HTR-8/SVneo (cell line): ENCODE data around the gene HMCES.
"Not testable (repeated sequence)": the region's sequence is repeated elsewhere in the genome, so short reads cannot be mapped to it uniquely, and the experiment has no call there.

ENCODE experiments used
- DNase-seq: peaks from one replicate; pipeline ENCODE4 v3.0.0; 2011; ENCODE audit warnings: low spot score, mixed read lengths; ENCODE audit not compliant: insufficient read length
- FAIRE-seq: peaks from 2 replicates; lab custom pipeline; 2011; peaks lifted over from hg19 to GRCh38; lab: Jason Lieb, UNC

Gene HMCES, protein sequence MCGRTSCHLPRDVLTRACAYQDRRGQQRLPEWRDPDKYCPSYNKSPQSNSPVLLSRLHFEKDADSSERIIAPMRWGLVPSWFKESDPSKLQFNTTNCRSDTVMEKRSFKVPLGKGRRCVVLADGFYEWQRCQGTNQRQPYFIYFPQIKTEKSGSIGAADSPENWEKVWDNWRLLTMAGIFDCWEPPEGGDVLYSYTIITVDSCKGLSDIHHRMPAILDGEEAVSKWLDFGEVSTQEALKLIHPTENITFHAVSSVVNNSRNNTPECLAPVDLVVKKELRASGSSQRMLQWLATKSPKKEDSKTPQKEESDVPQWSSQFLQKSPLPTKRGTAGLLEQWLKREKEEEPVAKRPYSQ

DNA sequence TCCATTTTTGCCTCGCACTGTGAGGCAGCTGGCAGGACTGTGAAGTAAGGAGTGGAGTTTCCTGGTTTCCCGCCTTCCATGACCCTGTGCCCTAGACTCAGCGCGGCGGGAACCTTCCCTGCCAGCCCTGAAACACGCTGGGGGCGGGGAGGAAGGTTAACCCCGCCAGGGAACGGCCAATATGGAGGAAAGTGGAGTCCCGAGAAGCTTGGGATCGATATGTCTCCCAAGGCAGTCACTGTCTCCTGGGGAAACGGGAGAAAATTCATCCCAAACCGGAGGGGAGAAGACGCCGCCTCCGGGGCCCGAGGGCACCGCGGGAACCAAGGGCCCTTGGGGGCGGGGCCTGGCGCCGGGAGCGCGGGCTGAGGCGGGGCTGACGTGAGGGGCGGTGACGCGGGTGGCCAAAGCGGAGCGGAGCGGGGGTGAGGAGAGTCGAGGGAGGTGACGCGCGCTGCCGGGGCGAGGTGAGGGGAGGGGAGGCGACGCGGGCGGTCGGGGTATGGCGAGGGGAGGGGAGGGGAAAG lies at the start of gene HMCES:
Gene HMCES, plus strand, starts transcription at position 432 of the 527 bp plus-strand sequence. CDS start 863 bp downstream, outside the sequence.
- peak; percentile 97 for FAIRE-seq
- peak; percentile 90 for DNase-seq

DNA sequence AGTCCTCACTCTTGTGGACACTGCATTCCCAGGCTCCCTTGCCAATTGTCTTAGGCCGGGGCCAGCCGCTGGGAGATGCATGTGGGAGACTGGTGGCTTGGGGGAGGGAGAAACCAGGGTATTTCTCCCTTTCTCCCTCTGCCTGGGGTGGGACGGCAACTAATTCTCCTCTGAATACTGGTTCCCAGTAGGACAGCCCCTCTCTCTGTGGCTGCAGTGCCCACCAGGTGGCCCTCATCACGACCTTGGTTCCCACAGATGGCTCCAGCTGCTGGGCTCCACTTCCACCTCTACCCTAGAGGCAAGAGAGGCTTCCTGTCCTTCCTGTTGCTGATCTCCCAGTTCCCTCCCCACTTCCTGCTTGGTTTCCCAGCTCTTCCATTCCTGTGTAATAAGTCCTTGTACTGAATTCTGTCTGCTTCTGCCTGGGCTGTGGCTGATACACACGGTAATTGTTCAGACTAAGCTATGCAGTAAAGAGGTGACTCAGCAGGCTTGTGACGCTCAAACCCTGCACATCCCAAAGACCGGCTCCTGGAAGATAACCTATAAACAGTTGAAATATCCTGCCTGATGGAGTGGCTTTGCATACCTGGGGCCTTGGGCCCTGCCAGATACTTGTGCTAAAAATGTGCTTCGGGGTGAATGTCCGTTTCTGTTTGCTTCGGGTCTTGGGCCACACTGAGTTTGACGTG lies 49.6 kb upstream of the HMCES start:
- FAIRE-seq, result peak; percentile 55
- peak; percentile 29 for DNase-seq

DNA sequence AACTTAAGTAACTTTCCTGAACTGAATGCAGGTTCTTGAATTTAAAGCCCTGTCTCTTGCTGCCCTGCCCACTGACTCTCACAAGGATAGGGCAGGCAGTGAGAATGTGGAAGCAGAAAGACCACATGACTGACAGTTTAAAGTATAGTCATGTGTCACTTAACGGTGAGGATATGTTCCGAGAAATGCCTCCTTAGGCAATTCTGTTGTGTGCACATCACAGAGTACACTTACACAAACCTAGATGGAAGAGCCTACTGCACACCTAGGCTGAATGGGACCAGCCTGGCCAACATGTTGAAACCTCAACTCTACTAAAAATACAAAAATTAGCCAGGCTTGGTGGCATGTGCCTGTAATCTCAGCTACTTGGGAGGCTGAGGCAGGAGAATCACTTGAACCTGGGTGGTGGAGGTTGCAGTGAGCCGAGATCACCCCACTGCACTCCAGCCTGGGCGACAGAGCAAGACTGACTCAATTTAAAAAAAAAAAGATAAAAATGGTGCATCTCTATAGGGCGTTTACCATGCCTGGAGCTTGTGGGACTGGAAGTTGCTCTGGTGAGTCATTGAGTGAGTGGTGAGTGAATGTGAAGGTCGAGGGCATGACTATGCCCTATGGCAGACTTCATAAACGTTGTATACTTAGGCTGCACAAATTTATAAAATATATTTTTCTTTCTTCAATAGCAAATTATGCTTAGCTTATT lies 48.2 kb upstream of the HMCES start:
- no peak for FAIRE-seq
- peak; percentile 57 for DNase-seq

DNA sequence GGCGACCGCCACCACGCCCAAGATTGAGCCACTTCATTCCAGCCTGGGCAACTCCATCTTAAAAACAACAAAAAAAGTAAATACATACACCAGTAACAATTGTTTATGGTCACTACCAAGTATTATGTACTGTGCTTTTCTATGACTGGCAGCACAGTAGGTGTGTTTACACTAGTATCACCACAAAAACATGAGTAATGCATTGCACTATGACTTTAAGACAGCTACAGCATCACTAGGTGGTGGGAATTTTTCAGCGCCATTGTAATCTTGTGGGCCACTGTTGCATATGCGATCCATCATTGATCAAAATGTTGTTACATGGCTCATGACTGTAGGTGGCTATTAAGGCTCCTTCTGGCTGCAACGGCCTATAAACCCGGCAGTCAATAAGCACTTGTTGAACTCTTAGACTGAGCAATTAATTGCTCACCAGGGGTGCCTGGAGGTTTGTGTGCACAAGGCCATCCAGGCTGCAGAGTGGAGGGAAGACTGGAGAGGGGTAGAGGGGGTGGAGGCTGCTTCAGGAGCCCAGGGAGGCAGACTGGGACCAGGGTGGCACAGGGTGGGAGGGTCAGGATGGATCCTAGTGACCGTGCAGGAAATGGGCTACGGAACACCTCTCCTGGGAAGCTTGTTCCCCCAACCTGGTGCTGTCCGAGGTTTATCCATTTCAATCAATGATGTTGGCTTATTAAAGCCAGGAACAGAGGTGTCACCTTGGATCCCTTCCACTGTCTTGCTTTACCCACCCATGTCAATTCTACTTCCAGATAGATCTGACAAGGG lies 47.1 kb upstream of the HMCES start:
- DNase-seq, result no peak
- FAIRE-seq, result peak; percentile 68

DNA sequence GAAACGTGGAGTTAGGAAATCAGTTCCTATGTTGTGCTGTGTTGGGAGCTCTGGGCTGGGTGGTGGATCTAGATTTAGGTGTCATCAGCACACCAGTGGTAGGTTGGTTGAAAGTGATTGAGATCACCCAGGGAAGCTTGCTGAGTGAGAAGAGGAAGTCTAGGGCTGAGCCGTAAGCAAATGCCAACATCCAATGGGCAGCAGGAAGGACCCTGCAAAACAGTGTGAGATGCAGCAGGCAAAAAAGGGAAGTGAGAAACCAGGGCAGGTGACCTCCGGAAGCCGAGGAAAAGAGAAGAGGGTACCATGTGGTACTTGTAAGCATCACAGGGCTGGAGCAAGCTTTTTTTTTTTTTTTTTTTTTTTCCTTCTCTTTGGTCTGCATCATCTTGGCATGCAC lies 45.1 kb upstream of the HMCES start:
- DNase-seq, result no peak
- no peak for FAIRE-seq

DNA sequence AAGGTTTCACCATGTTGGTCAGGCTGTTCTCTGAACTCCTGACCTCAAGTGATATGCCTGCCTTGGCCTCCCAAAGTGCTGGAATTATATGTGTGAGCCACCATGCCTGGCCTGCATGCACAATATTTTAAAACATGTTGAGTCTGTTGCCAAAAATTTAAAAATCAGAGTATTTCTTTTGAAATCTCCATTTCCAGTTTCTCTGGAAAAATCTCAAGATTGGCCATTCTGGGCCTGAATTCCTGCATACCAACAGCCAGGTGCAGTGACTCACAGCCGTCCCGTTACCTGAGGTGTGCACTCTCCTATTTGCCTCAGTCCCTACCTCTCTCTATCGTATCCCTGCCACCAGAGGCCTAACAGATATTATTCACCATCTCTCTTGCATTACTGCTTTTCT lies 44.2 kb upstream of the HMCES start:
- FAIRE-seq (no peak), DNase-seq (no peak)

DNA sequence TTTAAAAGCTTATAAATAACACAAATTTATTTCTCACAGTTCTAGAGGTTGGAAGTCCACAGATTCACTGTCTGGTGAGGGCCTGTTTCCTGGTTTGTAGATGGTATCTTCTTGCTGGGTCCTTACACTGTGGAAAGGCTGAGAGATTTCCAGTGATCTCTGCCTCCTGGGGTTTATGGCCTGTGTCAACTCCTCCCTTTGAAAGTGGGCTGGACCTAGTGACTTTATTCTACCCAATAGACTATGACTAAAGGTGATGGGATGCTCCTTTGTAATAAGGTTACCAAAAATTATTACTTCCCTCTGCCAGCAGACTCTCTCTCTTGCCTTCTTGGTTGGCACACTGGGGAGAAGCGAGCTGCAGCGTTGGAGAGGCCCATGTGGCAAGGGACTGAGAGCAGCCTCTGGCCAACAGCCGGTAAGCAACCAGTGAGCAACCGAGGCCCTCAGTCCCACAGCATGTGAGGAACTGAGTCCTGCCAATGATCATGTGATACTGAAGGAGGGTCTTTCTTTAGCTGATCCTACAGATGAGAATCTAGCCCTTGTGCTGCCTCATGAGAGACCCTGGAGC lies 43.2 kb upstream of the HMCES start:
- DNase-seq (no peak), FAIRE-seq (no peak)

DNA sequence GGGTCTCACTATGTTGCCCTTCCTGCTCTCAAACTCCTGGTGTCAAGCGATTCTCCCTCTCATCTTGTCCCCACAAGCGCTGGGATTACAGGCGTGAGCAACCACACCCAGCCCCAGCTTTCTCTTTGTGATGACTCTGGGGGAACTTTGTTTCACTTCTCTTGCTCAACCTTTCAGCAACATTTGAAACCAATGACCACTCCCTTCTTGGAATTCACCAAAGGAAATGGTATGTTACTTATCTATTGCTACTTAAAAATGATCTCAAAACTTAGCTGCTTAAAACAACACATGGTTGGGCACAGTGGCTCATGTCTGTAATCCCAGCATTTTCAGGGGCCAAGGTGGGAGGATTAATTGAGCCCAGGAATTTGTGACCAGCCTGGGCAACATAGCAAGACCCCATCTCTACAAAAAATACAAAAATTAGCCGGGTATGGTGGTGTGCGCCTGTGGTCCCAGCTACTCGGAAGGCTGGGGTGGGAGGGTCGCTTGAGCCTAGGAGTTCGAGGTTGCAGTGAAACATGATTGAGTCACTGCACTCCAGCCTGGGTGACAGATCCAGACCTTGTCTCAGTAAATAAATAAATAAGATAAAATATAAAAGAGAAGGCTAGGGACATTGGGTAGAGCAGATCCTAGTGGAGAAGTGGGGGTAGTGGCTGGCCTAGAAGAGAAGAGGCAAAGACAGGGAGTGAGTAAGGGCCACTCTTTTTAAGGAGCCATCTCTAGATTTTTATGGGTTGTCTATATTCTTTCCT lies 39.5 kb upstream of the HMCES start:
- FAIRE-seq (no peak), DNase-seq (no peak)

DNA sequence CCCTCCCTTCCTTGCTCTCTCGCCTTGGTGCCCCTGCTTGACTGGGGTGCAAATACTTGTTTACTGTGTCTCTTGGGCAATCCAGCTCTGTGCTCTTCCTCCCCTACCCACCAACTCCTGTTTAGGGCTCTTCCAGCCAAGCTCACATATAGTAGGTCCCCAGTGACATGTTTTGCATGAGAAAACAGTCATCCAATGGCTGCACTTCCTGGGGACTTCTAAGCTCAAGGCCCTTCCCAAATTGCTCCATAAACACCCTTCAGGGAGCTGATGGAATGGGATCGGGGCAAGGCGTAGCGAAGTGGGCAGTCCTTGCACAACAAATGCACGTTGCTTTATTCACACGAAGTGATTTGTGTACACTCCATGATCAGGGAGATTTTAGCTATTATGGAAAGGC lies 38.7 kb upstream of the HMCES start:
- FAIRE-seq, result no peak
- DNase-seq, result no peak

DNA sequence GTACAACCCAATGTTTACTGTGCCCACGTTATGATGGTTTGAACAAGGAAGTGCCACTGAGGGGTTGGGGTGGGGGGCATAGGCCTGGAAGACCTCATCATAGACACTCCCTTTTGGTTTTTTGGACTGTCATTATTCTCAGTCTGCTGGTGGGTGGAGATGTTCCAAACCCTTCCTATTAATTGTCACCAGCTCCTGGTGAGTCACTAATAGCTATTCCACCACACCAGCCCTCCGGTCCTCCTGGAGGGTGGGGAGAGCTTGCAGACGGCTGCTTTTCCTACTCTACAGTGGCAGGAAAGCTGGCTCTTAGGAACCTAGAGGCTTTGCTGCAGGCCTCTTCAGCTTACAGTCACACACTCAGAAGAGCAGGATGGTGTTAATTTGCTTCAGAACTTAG lies 38.2 kb upstream of the HMCES start:
- FAIRE-seq (no peak), DNase-seq (no peak)

DNA sequence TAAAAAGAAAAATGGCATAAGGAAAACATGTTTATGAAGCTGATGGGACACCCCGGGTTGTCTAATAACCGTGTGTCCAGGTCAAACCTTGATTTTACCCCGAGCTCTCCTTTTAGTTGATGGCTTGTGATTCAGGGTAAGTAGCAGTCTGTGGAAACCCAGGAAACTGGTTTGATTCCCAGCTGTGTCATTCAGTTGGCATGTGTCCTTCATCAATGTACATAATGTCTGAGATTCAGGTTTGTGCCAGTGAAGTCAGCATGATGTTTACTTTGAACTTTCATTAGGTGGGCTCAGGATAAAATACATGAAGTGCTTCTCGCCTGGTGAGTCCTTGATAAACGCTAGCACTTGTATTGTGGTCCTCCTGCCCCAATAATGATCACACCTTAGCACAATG lies 33.5 kb upstream of the HMCES start:
- DNase-seq (no peak), FAIRE-seq (no peak)

DNA sequence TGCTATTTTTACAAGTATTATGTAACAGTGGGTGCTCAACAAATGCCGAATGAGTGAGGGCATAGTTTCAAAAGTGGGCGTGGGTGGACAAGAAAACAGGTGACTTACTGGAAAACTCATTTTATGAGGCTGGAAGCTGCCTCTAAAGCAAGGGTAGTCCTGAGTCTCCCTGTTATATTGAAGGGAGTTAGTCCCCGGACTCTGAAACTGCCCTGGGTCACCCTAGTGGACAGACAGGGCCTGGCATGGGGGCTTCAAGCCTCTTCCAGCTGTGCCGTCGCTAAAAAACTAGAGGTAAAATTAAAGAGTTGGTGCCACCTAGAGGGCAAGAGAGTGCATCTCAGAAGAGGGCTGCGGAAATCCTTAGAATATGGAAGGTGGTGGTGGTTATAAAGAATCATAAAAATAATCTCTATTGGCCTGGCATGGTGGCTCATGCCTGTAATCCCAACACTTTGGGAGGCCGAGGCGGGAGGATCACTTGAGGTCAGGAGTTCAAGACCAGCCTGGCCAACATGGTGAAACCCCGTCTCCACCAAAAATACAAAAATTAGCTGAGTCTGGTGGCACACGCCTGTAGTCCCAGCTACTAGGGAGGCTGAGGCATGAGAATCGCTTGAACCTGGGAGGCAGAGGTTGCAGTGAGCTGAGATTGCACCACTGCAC lies 32.9 kb upstream of the HMCES start:
- FAIRE-seq, result not testable (repeated sequence)
- DNase-seq, result peak; percentile 95

DNA sequence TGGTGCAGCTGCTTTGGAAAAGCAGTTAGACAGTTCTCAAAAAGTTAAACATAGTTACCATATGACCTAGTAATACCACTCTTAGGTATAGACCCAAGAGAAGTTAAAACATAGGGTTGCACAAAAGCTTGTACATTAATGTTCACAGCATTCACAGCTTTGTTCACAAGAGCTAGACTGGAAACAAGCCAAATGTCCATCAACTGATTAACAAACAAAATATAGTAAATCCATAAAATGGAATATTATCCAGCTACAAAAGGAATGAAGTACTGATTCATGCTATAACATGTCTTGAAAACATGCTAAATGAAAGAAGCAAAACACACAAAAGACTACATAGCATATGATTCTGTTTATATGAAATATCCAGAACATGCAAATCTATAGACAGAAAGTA lies 32.0 kb upstream of the HMCES start:
- FAIRE-seq (no peak), DNase-seq (no peak)

DNA sequence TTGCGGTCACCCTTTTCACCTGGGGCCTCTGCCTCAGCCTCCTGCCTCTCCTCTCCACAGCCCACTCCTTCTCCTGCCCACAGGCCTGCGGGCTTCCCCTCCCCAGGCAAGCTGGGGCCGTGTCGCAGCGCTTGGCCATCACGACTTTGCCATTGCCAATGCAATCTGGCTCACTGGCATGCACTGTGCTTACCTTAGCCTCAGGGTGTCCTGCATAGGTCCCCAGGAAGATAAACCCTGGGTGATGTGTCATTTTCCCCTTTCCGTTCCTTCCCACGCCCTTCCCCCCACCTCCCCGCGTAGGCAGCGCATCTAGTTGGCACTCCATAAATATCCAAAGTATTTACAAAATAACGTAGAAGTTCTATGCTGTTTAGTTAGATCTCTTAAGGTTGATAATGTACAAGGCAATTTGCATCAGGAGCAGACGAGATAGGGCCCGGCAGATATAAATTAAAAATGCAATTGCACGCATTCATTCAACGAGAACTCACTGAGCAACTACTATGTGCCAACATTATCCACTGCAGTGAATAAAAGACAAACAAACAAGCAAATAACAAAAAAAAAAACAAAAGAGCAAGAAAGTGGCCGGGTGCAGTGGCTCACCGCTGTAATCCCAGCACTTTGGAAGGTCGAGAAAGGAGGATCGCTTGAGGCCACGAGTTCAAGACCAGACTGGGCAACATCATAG lies 30.2 kb upstream of the HMCES start:
- FAIRE-seq (no peak), DNase-seq (no peak)

DNA sequence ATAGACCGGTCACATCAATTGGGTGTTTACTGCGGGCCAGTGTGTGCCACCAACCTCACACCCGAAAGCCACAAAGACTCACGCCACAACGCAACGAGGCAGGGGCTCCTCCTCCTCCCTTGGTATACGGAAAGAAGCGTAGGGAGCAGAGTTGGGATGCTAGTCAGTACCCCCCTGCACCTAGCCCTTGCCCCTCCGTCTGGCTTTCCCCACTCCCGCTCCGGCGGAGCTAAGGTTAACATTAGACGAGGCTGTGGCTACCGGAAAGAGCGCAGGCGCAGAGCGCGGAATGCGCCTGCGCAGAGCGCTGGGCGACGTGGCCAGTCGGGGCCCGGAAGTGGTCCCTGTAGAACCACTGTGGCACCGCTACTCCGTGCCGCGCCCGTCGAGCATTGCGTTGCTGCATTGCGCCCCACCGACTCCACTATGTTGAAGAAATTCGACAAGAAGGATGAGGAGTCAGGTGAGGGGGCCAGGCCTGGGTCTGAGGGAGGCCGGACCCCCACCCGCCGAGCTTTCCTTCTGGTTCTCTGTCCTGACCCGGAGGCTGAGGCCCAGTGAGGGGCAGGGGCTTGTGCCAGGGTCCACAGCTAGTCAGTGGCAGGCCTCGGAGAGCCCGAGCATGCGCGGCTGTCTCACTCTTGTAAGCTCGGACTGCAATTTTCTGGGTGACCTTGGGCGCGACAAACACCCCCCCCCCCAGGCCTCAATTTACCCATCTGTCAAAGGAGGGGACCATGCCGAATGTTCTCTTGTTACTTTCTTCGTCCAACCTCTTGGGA lies 29.2 kb upstream of the HMCES start, which contains the start of gene COPG1:
Gene COPG1, plus strand, starts transcription at position 323 of the 782 bp plus-strand sequence. Its CDS starts 104 bp downstream, at position 427.
- FAIRE-seq (peak; percentile 68), DNase-seq (peak; percentile 99)

DNA sequence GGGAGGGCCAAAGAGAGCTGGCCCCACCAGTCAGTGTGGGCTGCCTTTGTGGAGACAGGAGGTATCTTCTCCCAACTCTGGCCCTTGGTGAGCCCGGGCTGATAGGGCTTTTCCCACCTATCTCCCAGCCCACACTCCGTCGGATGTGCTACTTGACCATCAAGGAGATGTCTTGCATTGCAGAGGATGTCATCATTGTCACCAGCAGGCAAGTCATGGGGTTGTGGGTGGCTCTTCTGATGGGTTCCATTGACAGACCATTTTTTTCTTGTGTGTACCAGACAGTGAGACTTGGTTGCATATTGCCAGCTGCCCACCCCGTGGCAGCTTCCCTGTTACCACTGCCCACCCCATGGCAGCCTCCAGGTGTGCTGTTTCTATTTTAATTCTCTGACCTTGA lies 25.9 kb upstream of the HMCES start:
- no peak for FAIRE-seq
- DNase-seq, result no peak
